GM12891 (cell line): ENCODE measurements around the gene CHD8.

Source experiments
- PAX5 ChIP-seq: IDR thresholded peaks from 2 replicates; pipeline ENCODE4 v1.6.1; 2011; ENCODE audit warnings: low read length, moderate library complexity, mild to moderate bottlenecking; ENCODE audit not compliant: insufficient read depth, severe bottlenecking
- POLR2A ChIP-seq: IDR thresholded peaks from 2 replicates; pipeline ENCODE4 v1.6.1; 2011; ENCODE audit warnings: low read depth, low read length, control low read depth
- POLR2AphosphoS5 ChIP-seq: IDR thresholded peaks from 2 replicates; pipeline ENCODE4 v1.6.1; 2011; ENCODE audit warnings: low read depth, low read length, control low read depth
- POU2F2 ChIP-seq: IDR thresholded peaks from 2 replicates; pipeline ENCODE4 v1.6.1; 2011; ENCODE audit warnings: low read depth, mild to moderate bottlenecking, control low read depth, low read length, moderate library complexity
- TAF1 ChIP-seq: IDR thresholded peaks from 2 replicates; pipeline ENCODE4 v1.6.1; 2011; ENCODE audit warnings: low read depth, low read length, control low read depth

DNA sequence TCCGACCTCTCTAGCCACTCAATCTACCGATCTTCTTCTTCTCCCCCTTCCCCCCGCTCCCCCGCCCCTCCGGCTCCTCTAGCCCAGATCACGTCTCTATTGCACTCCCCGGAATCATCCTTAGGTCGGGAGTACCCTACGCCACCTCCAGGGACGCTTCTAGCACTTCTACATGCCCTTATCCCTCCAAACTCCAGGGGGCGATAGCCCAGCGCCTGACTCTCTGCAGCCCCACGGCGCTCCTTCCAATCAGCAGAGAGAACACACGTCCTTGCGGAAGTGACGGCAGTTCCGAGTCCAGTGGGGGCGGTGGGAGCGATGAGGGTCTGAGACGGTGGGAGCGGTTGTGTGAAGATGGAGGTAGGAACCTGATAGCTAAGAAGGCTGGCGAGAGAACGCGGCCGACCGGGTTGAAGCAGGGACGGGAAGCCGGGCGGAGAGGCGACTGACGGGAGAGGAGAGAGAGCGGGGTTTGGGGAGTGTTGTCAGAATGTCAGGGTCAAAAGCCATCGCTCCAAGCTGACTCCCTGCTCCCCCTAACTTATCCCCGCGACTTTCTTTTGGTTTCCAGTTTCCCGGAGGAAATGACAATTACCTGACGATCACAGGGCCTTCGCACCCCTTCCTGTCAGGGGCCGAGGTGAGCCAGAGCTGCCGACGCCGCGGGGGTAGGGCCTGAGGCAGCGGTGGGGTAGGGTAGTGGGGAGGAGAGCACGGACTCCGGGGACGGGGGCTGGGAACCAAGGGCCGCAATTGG lies 21.2 kb upstream of the CHD8 start, which contains the start of the genes RAB2B and TOX4:
- TF ChIP-seq TAF1: peak; percentile 43; the same call in 1 of the 2 replicates
- TF ChIP-seq POLR2AphosphoS5: peak; percentile 80
- TF ChIP-seq POLR2A: peak; percentile 85
- TF ChIP-seq PAX5: peak; percentile 18
- peak; percentile 54; the same call in 1 of the 2 replicates for TF ChIP-seq POU2F2
